ENCODE results near the gene CYP24A1. TPM values are rescaled to one million over a fixed set of nuclear protein-coding genes. Genes with fewer than 3 reads are reported as not detected.

CYP24A1 gene
- total and polyA plus RNA-seq, 2 of the 8 experiments (the other 6 are each of a cell fraction or from before 2014, with no cell fraction given) = not detected

DNA sequence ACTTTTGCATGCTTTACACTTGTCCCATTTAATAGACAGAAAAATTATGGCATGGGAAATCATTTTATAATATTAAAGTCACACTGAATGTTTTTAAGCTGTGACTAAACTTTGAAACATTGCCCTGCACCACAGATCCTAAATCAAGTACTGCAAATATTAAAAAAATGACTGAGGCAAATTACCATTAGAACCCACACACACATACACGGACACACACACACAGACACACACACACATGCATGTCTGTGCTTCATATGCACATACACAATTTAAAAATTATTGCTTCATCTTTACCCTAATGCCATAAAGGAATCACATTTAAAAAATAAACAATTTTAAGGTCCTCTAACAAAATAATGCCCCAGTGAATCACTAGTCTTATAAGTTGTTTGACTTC lies 19.9 kb downstream of the CYP24A1 start:
- no peak overlapping the region for H3K27ac ChIP-seq (ENCODE audit: low read depth, low read length)
- no peak overlapping the region for H3K14ac ChIP-seq (ENCODE audit: insufficient read length)
- no peak overlapping the region for H3K23ac ChIP-seq (ENCODE audit: insufficient read length)
- no peak overlapping the region for H3K4me3 ChIP-seq (ENCODE audit: extremely low read depth in 1 of 4, insufficient read depth in 2 of 4, low read depth in 3 of 4, low read length in 4 of 4)
- no peak overlapping the region for H2BK5ac ChIP-seq (ENCODE audit: low read depth, low read length)
- DNase-seq (ENCODE audit: low read depth in 1 of 2, low spot score in 2 of 2) = no peak
- no peaks in the 10 kb centered on the region for H3K79me1 ChIP-seq (ENCODE audit: low read depth, low read length)
- ChIA-PET CTCF (ENCODE audit: partially characterized antibody) (interaction anchor here (1.1 to 1.8 kb wide), 2 partner anchors 12 to 50 kb away, joined by 3 to 5 read pairs; no protein-coding TSS in a partner anchor), POLR2A (ENCODE audit: partially characterized antibody) (no interaction called here)
- no peak overlapping the region for H3K4ac ChIP-seq (replicated peaks; ENCODE audit: insufficient read length, low read depth, low read length)
- no peak overlapping the region for H4K91ac ChIP-seq (replicated peaks; ENCODE audit: insufficient read length, low read length)
- H3K79me2 ChIP-seq (ENCODE audit: control insufficient read depth in 1 of 2, insufficient read depth in 2 of 2, low read length in 2 of 2) = no peaks in the 10 kb centered on the region
- no peak overlapping the region for H2AK5ac ChIP-seq (ENCODE audit: low read depth, low read length)
- no peak overlapping the region for H2AFZ ChIP-seq (ENCODE audit: low read length)
- no peak overlapping the region for H4K8ac ChIP-seq (ENCODE audit: extremely low read depth, insufficient read depth, low read length)
- H2BK12ac ChIP-seq (ENCODE audit: low read depth, low read length) = no peak overlapping the region
- no peak overlapping the region for H3K9ac ChIP-seq (replicated peaks in 1 of 4; ENCODE audit: extremely low read depth in 1 of 4, low read depth in 3 of 4, low read length in 3 of 4)
- no peak for FAIRE-seq
- no peak overlapping the region for H2BK20ac ChIP-seq (ENCODE audit: low read length)
- H3K56ac ChIP-seq (replicated peaks; ENCODE audit: insufficient read length, low read depth, low read length) = no peak overlapping the region
- H4K5ac ChIP-seq (ENCODE audit: insufficient read length, low read depth, low read length) = no peak overlapping the region
- no peaks in the 10 kb centered on the region for H3K27me3 ChIP-seq (replicated peaks in 1 of 4; ENCODE audit: control insufficient read depth in 3 of 4, extremely low read depth in 1 of 4, insufficient read depth in 3 of 4, low read length in 3 of 4)
- H3K4me1 ChIP-seq (replicated peaks in 1 of 4; ENCODE audit: control insufficient read depth in 3 of 4, insufficient read depth in 4 of 4, low read length in 3 of 4) = 0 out of 7 replicates have a peak, but pooled peaks cover 0 to 5% (median 0%) of the 10 kb centered on the region in 4 experiments
- H3K36me3 ChIP-seq (ENCODE audit: control insufficient read depth in 2 of 4, insufficient read depth in 4 of 4, low read length in 3 of 4) = no peaks in the 10 kb centered on the region
- no peak overlapping the region for H2BK15ac ChIP-seq (ENCODE audit: low read length)
- no peaks in the 10 kb centered on the region for H3K23me2 ChIP-seq (ENCODE audit: low read depth, low read length)
- no peak overlapping the region for H2BK120ac ChIP-seq (replicated peaks; ENCODE audit: low read depth, low read length)
- no peaks in the 10 kb centered on the region for H4K20me1 ChIP-seq (replicated peaks in 1 of 2; ENCODE audit: control insufficient read depth in 1 of 2, insufficient read depth in 2 of 2, low read length in 2 of 2)
- H3K18ac ChIP-seq (ENCODE audit: extremely low read depth, low read length) = no peak overlapping the region
- H3K9me3 ChIP-seq (ENCODE audit: insufficient read depth in 2 of 2, low read depth in 1 of 2, low read length in 1 of 2) = no peaks in the 10 kb centered on the region
- 60% methylated on average over 1 of the region's 1 CpG; no CpG with 5 or more reads in 1 of the 2 experiments for WGBS, 2 experiments (ENCODE audit: extremely low coverage in 1 of 2, insufficient coverage in 1 of 2, insufficient read length in 1 of 2, insufficient replicate concordance in 2 of 2, low coverage in 1 of 2, low lambda C conversion rate in 2 of 2, missing lambda C conversion rate in 1 of 2)
- no peak overlapping the region for H3K4me2 ChIP-seq (ENCODE audit: insufficient read depth in 1 of 2, low read depth in 2 of 2, low read length in 2 of 2)
- TF ChIP-seq ASH2L (IDR thresholded peaks at IDR 0.05; ENCODE audit: low read length) (no peak), SAP30 (IDR thresholded peaks at IDR 0.05; ENCODE audit: insufficient read depth, insufficient replicate concordance, low read length) (no peak), SUZ12 (IDR thresholded peaks at IDR 0.05; ENCODE audit: low read length) (no peak), TCF12 (IDR thresholded peaks at IDR 0.05; ENCODE audit: low read depth, low read length) (no peak), RFX5 (IDR thresholded peaks at IDR 0.05; ENCODE audit: borderline replicate concordance, low read depth, low read length) (no peak), MAFK (IDR thresholded peaks at IDR 0.05; ENCODE audit: low read depth, low read length) (no peak), RXRA (IDR thresholded peaks at IDR 0.05; ENCODE audit: insufficient read depth, low read depth, low read length) (no peak), TEAD4 (IDR thresholded peaks at IDR 0.05; ENCODE audit: low read depth, low read length) (no peak), SRF (IDR thresholded peaks at IDR 0.05; ENCODE audit: low read depth, low read length) (no peak), SIRT6 (IDR thresholded peaks at IDR 0.05; ENCODE audit: low read length) (no peak)
